ENCODE results near the gene KRT35. TPM values are rescaled to one million over a fixed set of nuclear protein-coding genes. Genes with fewer than 3 reads are reported as not detected.

The KRT35 gene
- total and polyA plus RNA-seq, 2 donors (not counting 3 experiments of a cell fraction or from before 2014, with no cell fraction given) = not detected

DNA sequence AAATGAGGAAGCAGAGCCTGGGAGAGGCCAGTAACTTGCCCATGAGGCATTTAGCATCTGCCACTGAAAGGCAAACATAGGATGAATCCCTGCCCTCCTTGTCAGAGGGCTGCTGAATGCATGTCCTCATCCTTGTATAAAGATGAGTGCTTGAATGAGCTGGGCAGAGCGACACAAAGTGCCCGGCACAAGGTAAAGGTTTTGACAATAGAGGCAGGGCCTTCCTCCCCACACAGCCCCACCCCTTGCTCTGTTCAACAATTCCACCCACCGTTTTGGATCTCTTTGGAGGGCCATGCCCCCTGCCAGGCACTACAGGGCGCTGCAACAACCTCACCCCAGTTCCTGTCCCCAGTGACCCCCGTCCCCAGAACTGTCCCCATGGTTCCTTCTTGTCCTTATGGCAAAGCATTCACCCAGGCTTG lies 48.6 kb upstream of the KRT35 start:
- H3K4me2 ChIP-seq (ENCODE audit: insufficient read depth, low read length) = no peak overlapping the region
- CTCF ChIA-PET = interaction anchor here (1.2 to 8.5 kb wide), 10 partner anchors 8 to 133 kb away, joined by 3 to 126 read pairs (median 8); no protein-coding TSS in a partner anchor
- dilution Hi-C loops (cut with MboI; ENCODE audit: extremely low pct_ligation_motif_present, low sequenced_read_pairs) (no loop called here), intact Hi-C loops (cut with micrococcal nuclease) (no loop called here)
- no peaks in the 10 kb centered on the region for H3K9me3 ChIP-seq (replicated peaks; ENCODE audit: control insufficient read depth, insufficient read depth, low read length)
- no peak overlapping the region for H3K4me3 ChIP-seq (replicated peaks in 1 of 3; ENCODE audit: insufficient read depth in 1 of 3, low read depth in 1 of 3, low read length in 3 of 3)
- no peaks in the 10 kb centered on the region for H4K20me1 ChIP-seq (replicated peaks; ENCODE audit: control insufficient read depth, extremely low read depth, insufficient read depth, low read length)
- H3K79me2 ChIP-seq (ENCODE audit: control insufficient read depth, insufficient read depth, low read length) = no peaks in the 10 kb centered on the region
- no TSS peak for BruUV-seq (replicated peaks)
- H2AFZ ChIP-seq (ENCODE audit: low read depth, low read length) = no peak overlapping the region
- TF ChIP-seq JUN (IDR thresholded peaks at IDR 0.05; ENCODE audit: borderline replicate concordance, insufficient read depth, insufficient read length, low read depth) (no peak), GATA2 (IDR thresholded peaks at IDR 0.05; ENCODE audit: insufficient read depth, insufficient read length, low read depth, low read length) (no peak), FOS (IDR thresholded peaks at IDR 0.05; ENCODE audit: borderline replicate concordance, insufficient read depth, low read length) (no peak), EZH2 (IDR thresholded peaks at IDR 0.05; ENCODE audit: borderline replicate concordance, low read depth, low read length, severe bottlenecking) (no peak), POLR2A (IDR thresholded peaks at IDR 0.05; ENCODE audit: low read depth, low read length) (no peak), POLR2AphosphoS5 (IDR thresholded peaks at IDR 0.05; ENCODE audit: insufficient read depth, low read depth, low read length) (no peak), MYC (IDR thresholded peaks at IDR 0.05; ENCODE audit: low read depth, low read length) (no peak)
- TF ChIP-seq, protein P1, sequence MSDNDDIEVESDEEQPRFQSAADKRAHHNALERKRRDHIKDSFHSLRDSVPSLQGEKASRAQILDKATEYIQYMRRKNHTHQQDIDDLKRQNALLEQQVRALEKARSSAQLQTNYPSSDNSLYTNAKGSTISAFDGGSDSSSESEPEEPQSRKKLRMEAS (IDR thresholded peaks at IDR 0.05; ENCODE audit: insufficient read depth, insufficient read length) = no peak
- TF ChIP-seq, protein P2, sequence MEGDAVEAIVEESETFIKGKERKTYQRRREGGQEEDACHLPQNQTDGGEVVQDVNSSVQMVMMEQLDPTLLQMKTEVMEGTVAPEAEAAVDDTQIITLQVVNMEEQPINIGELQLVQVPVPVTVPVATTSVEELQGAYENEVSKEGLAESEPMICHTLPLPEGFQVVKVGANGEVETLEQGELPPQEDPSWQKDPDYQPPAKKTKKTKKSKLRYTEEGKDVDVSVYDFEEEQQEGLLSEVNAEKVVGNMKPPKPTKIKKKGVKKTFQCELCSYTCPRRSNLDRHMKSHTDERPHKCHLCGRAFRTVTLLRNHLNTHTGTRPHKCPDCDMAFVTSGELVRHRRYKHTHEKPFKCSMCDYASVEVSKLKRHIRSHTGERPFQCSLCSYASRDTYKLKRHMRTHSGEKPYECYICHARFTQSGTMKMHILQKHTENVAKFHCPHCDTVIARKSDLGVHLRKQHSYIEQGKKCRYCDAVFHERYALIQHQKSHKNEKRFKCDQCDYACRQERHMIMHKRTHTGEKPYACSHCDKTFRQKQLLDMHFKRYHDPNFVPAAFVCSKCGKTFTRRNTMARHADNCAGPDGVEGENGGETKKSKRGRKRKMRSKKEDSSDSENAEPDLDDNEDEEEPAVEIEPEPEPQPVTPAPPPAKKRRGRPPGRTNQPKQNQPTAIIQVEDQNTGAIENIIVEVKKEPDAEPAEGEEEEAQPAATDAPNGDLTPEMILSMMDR (IDR thresholded peaks at IDR 0.05; ENCODE audit: extremely low read depth in 1 of 2, insufficient read depth in 1 of 2, low read depth in 1 of 2, low read length in 2 of 2) = no peak
- H3K9ac ChIP-seq (replicated peaks; ENCODE audit: extremely low read depth, insufficient read depth, low read length) = no peak overlapping the region
- H3K36me3 ChIP-seq (ENCODE audit: control insufficient read depth in 2 of 2, extremely low read depth in 1 of 2, insufficient read depth in 2 of 2, low read length in 2 of 2) = no peaks in the 10 kb centered on the region
- no peak for FAIRE-seq
- POLR2A ChIA-PET = interaction anchor here (0.7 to 1.2 kb wide), 2 partner anchors 8 to 159 kb away, joined by 3 to 4 read pairs; no protein-coding TSS in a partner anchor
- peak overlapping the region; percentile 80 for H3K27ac ChIP-seq (ENCODE audit: insufficient read depth, low read depth, low read length)
- no peaks in the 10 kb centered on the region for H3K27me3 ChIP-seq (ENCODE audit: control insufficient read depth in 2 of 2, insufficient read depth in 2 of 2, low read length in 2 of 2)
- H3K9me1 ChIP-seq (replicated peaks; ENCODE audit: control insufficient read depth, extremely low read depth, insufficient read depth, low read length) = no peaks in the 10 kb centered on the region
- H3K4me1 ChIP-seq (ENCODE audit: control insufficient read depth, extremely low read depth, insufficient read depth, low read length) = peaks cover 29% of the 10 kb centered on the region
- DNase-seq (ENCODE audit: low read depth, low spot score) = no peak
